ENCODE measurements around the gene GREM1.

Gene GREM1

GRCh38 chr15:32732574-32733157, 14.9 kb downstream of the GREM1 start:
- DNase-seq (no peak), ATAC-seq (no peak)

GRCh38 chr15:32733281-32733680, 15.5 kb downstream of the GREM1 start:
- ATAC-seq (no peak), DNase-seq (no peak)

GRCh38 chr15:32735989-32736700, 18.3 kb downstream of the GREM1 start:
- DNase-seq (no peak), ATAC-seq (no peak)

- ATAC-seq: no peak
- no peak for DNase-seq
Observed at GRCh38 chr15:32736701-32737061, 18.9 kb downstream of the GREM1 start.

GRCh38 chr15:32737304-32737703, 19.5 kb downstream of the GREM1 start:
- no peak for DNase-seq
- no peak for ATAC-seq

- no peak for DNase-seq
- ATAC-seq: no peak
Observed at GRCh38 chr15:32738666-32739065, 20.9 kb downstream of the GREM1 start.

- no peak for ATAC-seq
- DNase-seq: no peak
Observed at GRCh38 chr15:32739522-32740063, 21.8 kb downstream of the GREM1 start.

- no peak for DNase-seq
- no peak for ATAC-seq
Observed at GRCh38 chr15:32743411-32744140, 25.8 kb downstream of the GREM1 start.

GRCh38 chr15:32746116-32746857, 28.5 kb downstream of the GREM1 start:
- no peak for DNase-seq
- no peak for ATAC-seq

GRCh38 chr15:32747921-32748342, 30.1 kb downstream of the GREM1 start:
- no peak for ATAC-seq
- no peak for DNase-seq

- no peak for ATAC-seq
- no peak for DNase-seq
Observed at GRCh38 chr15:32750979-32751378, 33.2 kb downstream of the GREM1 start.

GRCh38 chr15:32757426-32757825, 39.6 kb downstream of the GREM1 start:
- ATAC-seq (no peak), DNase-seq (no peak)

- no peak for DNase-seq
- ATAC-seq: no peak
Observed at GRCh38 chr15:32763295-32763694, 45.5 kb downstream of the GREM1 start.

GRCh38 chr15:32765236-32765635, 47.4 kb downstream of the GREM1 start:
- DNase-seq: no peak
- ATAC-seq: no peak

- no peak for ATAC-seq
- no peak for DNase-seq
Observed at GRCh38 chr15:32766101-32766500, 48.3 kb downstream of the GREM1 start.

- DNase-seq (no peak), ATAC-seq (no peak)
Observed at GRCh38 chr15:32767236-32767635, 49.4 kb downstream of the GREM1 start.

GRCh38 chr15:32774022-32774421, 56.2 kb downstream of the GREM1 start:
- DNase-seq (no peak), ATAC-seq (no peak)

- DNase-seq: no peak
- no peak for ATAC-seq
Observed at GRCh38 chr15:32775103-32775502, 57.3 kb downstream of the GREM1 start.

GRCh38 chr15:32778391-32779176, 60.8 kb downstream of the GREM1 start:
- DNase-seq: no peak

GRCh38 chr15:32781781-32782180, 64.0 kb downstream of the GREM1 start:
- ATAC-seq (no peak), DNase-seq (no peak)

More at GRCh38 chr15:32778391-32779176, 60.8 kb downstream of the GREM1 start:
- ATAC-seq: no peak

GRCh38 chr15:32784581-32784980, 66.8 kb downstream of the GREM1 start:
- DNase-seq (no peak), ATAC-seq (no peak)

- DNase-seq (no peak), ATAC-seq (no peak)
Observed at GRCh38 chr15:32786906-32787305, 69.1 kb downstream of the GREM1 start.
